ENCODE results near the gene TEAD3.

DNA sequence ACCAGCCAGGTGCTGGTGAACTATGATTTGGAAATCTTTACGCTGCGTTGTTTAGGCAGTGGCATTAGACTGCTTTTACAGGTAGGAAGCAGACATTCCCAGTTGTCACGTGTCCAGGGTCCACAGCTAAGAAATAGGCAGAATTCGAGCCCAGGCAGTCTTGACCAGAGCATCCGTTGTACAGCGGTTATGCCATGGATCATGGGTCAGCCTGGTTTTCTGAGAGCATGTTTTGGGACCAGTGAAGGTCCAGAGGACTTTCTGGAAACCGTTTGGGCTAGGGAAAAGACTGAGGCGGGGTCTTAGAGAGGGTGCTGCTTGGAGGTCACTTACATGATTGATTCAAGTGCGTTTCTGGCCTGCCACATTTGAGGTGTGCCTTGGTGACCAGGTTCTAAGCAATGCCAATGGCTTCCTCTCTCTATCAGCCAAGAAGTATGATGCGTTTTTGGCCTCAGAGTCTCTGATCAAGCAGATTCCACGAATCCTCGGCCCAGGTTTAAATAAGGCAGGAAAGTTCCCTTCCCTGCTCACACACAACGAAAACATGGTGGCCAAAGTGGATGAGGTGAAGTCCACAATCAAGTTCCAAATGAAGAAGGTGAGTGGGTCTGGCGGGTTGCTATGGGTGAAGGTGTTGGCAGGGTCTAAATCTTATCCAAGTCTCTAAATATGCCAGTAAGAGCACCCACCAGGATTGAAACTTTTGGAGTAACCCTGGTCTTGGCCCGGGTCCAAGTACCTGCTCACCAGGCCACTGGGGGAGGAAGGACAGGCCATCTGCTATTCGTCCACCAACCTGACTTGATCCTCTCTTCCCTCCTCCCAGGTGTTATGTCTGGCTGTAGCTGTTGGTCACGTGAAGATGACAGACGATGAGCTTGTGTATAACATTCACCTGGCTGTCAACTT is 26.9 kb downstream of the TEAD3 start:
- TF ChIP-seq, protein P1, sequence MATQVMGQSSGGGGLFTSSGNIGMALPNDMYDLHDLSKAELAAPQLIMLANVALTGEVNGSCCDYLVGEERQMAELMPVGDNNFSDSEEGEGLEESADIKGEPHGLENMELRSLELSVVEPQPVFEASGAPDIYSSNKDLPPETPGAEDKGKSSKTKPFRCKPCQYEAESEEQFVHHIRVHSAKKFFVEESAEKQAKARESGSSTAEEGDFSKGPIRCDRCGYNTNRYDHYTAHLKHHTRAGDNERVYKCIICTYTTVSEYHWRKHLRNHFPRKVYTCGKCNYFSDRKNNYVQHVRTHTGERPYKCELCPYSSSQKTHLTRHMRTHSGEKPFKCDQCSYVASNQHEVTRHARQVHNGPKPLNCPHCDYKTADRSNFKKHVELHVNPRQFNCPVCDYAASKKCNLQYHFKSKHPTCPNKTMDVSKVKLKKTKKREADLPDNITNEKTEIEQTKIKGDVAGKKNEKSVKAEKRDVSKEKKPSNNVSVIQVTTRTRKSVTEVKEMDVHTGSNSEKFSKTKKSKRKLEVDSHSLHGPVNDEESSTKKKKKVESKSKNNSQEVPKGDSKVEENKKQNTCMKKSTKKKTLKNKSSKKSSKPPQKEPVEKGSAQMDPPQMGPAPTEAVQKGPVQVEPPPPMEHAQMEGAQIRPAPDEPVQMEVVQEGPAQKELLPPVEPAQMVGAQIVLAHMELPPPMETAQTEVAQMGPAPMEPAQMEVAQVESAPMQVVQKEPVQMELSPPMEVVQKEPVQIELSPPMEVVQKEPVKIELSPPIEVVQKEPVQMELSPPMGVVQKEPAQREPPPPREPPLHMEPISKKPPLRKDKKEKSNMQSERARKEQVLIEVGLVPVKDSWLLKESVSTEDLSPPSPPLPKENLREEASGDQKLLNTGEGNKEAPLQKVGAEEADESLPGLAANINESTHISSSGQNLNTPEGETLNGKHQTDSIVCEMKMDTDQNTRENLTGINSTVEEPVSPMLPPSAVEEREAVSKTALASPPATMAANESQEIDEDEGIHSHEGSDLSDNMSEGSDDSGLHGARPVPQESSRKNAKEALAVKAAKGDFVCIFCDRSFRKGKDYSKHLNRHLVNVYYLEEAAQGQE (IDR thresholded peaks at IDR 0.05; ENCODE audit: low read depth) = no peak
- no peak for TF ChIP-seq YY1 (IDR thresholded peaks at IDR 0.05; ENCODE audit: low read depth)
